Measurements from ENCODE around the gene FAM3C. TPM values are rescaled to one million over a fixed set of nuclear protein-coding genes. Genes with fewer than 3 reads are reported as not detected.
"Not testable (repeated sequence)": the region's sequence is repeated elsewhere in the genome, so short reads cannot be mapped to it uniquely, and the experiment has no call there.

The FAM3C gene, protein sequence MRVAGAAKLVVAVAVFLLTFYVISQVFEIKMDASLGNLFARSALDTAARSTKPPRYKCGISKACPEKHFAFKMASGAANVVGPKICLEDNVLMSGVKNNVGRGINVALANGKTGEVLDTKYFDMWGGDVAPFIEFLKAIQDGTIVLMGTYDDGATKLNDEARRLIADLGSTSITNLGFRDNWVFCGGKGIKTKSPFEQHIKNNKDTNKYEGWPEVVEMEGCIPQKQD
- total RNA-seq (2014; rRNA removed) (37.7 and 37.9 TPM in 2 replicates), Bru-seq, nascent RNA (percentile 95 among the genes with signal in this experiment), BruChase-seq, experiment 1, labeled RNA remaining after a 6-hour chase (percentile 86 among the genes with signal in this experiment), BruChase-seq, experiment 2, labeled RNA remaining after a 2-hour chase (percentile 93 among the genes with signal in this experiment)
- long read RNA-seq, transcript FAM3C-201 (10 exons, 2,508 nt) = major isoform, 326 of 365 reads
- long read RNA-seq, partial matches to known transcripts = 12 of 365 reads
- long read RNA-seq, other reads (novel, unspliced or antisense) = 24 of 365 reads

DNA sequence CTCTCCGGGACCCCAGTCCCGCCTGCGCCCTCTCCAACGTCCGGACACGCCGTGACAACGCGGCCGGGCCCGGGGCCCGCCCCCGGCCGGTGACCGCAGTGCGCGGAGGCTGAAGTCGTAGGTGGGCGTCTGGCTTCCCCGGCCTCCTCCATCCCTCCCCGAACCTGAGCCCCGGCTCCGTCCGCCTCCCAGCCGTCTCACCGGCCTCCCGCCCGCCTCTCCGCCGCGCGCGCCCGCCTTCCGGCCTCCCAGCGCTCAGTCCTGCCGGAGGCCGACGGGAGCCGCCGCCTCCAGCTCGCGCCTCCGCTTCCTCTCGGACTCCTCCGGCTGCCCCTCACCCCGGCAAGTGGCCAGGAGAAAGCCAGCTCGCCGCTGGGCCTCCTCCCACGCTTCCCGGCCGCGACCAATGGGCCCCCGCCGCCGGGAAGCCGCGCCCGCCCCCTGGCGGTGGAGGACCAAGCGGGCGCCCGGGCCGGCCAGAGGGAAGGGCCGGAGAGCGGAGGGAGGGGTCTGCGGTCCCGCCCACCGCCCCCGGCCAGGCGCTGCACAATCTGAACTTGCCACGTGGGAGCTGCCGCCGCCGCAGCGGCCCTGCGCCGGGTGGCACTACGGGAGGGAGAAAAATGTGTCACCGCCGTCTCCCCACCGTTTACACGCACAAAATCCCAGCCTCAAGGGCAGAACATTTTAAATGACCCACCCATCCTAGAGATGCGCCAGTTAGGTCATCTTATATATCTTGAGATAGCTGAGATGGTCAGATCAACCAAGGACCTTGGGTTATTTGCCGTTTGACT, at the start of gene FAM3C:
Gene FAM3C (minus strand): TSS at position 348 of the 797 bp plus-strand sequence. CDS start 13,339 bp downstream, outside the sequence.
- BruUV-seq (replicated peaks) = no TSS peak
- ChIA-PET CTCF (interaction anchor here (0.6 to 1.4 kb wide), 5 partner anchors 10 to 1407 kb away, joined by 3 to 5 read pairs (median 4); no protein-coding TSS in a partner anchor), POLR2A (ENCODE audit: unreplicated experiment) (interaction anchor here (0.6 to 1.0 kb wide), 9 partner anchors 13 to 1434 kb away, joined by 3 to 8 read pairs (median 3); no protein-coding TSS in a partner anchor)
- H3K36me3 ChIP-seq (ENCODE audit: low read depth, low read length) = peaks cover 7% of the 10 kb centered on the region; the same call in 1 of the 2 replicates
- H3K4me2 ChIP-seq (ENCODE audit: low read length) = peak within 1 kb of the TSS; percentile 94
- ATAC-seq (peak; percentile 93), DNase-seq (peak; percentile 93)
- peaks cover 47% of the 10 kb centered on the region for H3K79me2 ChIP-seq (ENCODE audit: low read length)
- no peaks in the 10 kb centered on the region for H3K9me3 ChIP-seq (ENCODE audit: low read length)
- H4K20me1 ChIP-seq (ENCODE audit: low read length) = 0 out of 2 replicates have a peak, but pooled peaks cover 12% of the 10 kb centered on the region
- H3K4me3 ChIP-seq (ENCODE audit: low read length) = peak within 1 kb of the TSS; percentile 80
- H3K27ac ChIP-seq (ENCODE audit: low read length) = peak within 1 kb of the TSS; percentile 60
- no peaks in the 10 kb centered on the region for H3F3A ChIP-seq (ENCODE audit: low read length, unreplicated experiment)
- H3K9me2 ChIP-seq (replicated peaks; ENCODE audit: low read length) = no peaks in the 10 kb centered on the region
- H2AFZ ChIP-seq (ENCODE audit: low read length) = peak within 1 kb of the TSS; percentile 96
- no peaks in the 10 kb centered on the region for H3K27me3 ChIP-seq (ENCODE audit: low read length)
- intact Hi-C loops (cut with micrococcal nuclease) = loop anchor here (1.0 to 5.0 kb wide), 3 partner anchors 86 to 151 kb away; no protein-coding TSS in a partner anchor
- no peak for TF ChIP-seq EZH2 (IDR thresholded peaks at IDR 0.05; ENCODE audit: low read length, unreplicated experiment)
- TF ChIP-seq CTCF (conservative IDR thresholded peaks at IDR 0.05; ENCODE audit: low read depth, low read length) = peak; percentile 71
- TF ChIP-seq EZH2phosphoT487 (IDR thresholded peaks at IDR 0.05; ENCODE audit: borderline replicate concordance, low read length) = no peak
- peaks cover 14% of the 10 kb centered on the region for H3K4me1 ChIP-seq (ENCODE audit: insufficient read depth, low read length)
- peak within 1 kb of the TSS; percentile 90 for H3K9ac ChIP-seq (ENCODE audit: low read length)

DNA sequence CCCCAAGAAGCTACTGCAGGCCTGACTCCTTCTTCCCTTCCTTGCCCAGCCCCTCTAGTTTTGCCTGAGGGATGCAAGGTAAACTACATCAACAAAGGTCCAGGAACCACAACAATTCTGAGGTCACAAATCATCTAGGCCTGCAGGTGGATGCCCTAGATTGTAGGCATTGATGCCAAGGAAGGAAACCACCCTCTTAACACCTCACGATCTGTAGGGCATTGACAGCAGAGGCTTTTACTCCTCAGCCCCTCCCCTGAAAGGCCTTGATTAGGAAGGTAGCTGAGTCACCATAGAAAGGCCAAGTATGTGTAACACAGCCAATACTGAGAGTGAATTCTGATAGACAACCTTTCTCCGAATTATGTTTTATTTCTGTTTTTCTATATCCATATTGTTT, 46.7 kb upstream of the FAM3C start:
- H3K27ac ChIP-seq (ENCODE audit: low read length) = no peak overlapping the region
- H3K9me2 ChIP-seq (replicated peaks; ENCODE audit: low read length) = no peaks in the 10 kb centered on the region
- no peak overlapping the region for H3K9ac ChIP-seq (ENCODE audit: low read length)
- H3K27me3 ChIP-seq (ENCODE audit: low read length) = no peaks in the 10 kb centered on the region
- BruUV-seq (replicated peaks) = no TSS peak
- H3K36me3 ChIP-seq (ENCODE audit: low read depth, low read length) = no peaks in the 10 kb centered on the region
- no peak overlapping the region for H3K4me2 ChIP-seq (ENCODE audit: low read length)
- no peaks in the 10 kb centered on the region for H3K79me2 ChIP-seq (ENCODE audit: low read length)
- peaks cover 9% of the 10 kb centered on the region for H3K4me1 ChIP-seq (ENCODE audit: insufficient read depth, low read length)
- ChIA-PET CTCF (no interaction called here), POLR2A (ENCODE audit: unreplicated experiment) (no interaction called here)
- DNase-seq = peak; percentile 36
- H3F3A ChIP-seq (ENCODE audit: low read length, unreplicated experiment) = no peaks in the 10 kb centered on the region
- TF ChIP-seq EZH2phosphoT487 (IDR thresholded peaks at IDR 0.05; ENCODE audit: borderline replicate concordance, low read length) = no peak
- ATAC-seq = no peak
- intact Hi-C loops (cut with micrococcal nuclease) = no loop called here
- no peak overlapping the region for H3K4me3 ChIP-seq (ENCODE audit: low read length)
- H2AFZ ChIP-seq (ENCODE audit: low read length) = no peak overlapping the region
- no peaks in the 10 kb centered on the region for H3K9me3 ChIP-seq (ENCODE audit: low read length)
- no peaks in the 10 kb centered on the region for H4K20me1 ChIP-seq (ENCODE audit: low read length)

- no peaks in the 10 kb centered on the region for H3K36me3 ChIP-seq (ENCODE audit: low read depth, low read length)
- intact Hi-C loops (cut with micrococcal nuclease) = no loop called here
- no peak overlapping the region for H3K27ac ChIP-seq (ENCODE audit: low read length)
- ChIA-PET POLR2A (ENCODE audit: unreplicated experiment) (no interaction called here), CTCF (no interaction called here)
- H4K20me1 ChIP-seq (ENCODE audit: low read length) = no peaks in the 10 kb centered on the region
- H3K4me1 ChIP-seq (ENCODE audit: insufficient read depth, low read length) = peaks cover 9% of the 10 kb centered on the region
- H3K27me3 ChIP-seq (ENCODE audit: low read length) = no peaks in the 10 kb centered on the region
- no peak overlapping the region for H3K4me2 ChIP-seq (ENCODE audit: low read length)
- no peaks in the 10 kb centered on the region for H3K79me2 ChIP-seq (ENCODE audit: low read length)
- ATAC-seq = no peak
- no peaks in the 10 kb centered on the region for H3F3A ChIP-seq (ENCODE audit: low read length, unreplicated experiment)
- no peak for DNase-seq
- no peaks in the 10 kb centered on the region for H3K9me2 ChIP-seq (replicated peaks; ENCODE audit: low read length)
- H2AFZ ChIP-seq (ENCODE audit: low read length) = no peak overlapping the region
- no TSS peak for BruUV-seq (replicated peaks)
- no peak overlapping the region for H3K4me3 ChIP-seq (ENCODE audit: low read length)
- no peak overlapping the region for H3K9ac ChIP-seq (ENCODE audit: low read length)
- H3K9me3 ChIP-seq (ENCODE audit: low read length) = no peaks in the 10 kb centered on the region
- TF ChIP-seq EZH2 (IDR thresholded peaks at IDR 0.05; ENCODE audit: low read length, unreplicated experiment) (no peak), EZH2phosphoT487 (IDR thresholded peaks at IDR 0.05; ENCODE audit: borderline replicate concordance, low read length) (no peak), CTCF (conservative IDR thresholded peaks at IDR 0.05; ENCODE audit: low read depth, low read length) (no peak)
Observed at GRCh38 chr7:121440857-121441503, 44.9 kb upstream of the FAM3C start.

GRCh38 chr7:121438043-121438955, 42.2 kb upstream of the FAM3C start:
- H3K27me3 ChIP-seq (ENCODE audit: low read length); H3K4me1 ChIP-seq (ENCODE audit: insufficient read depth, low read length); H3K9me3 ChIP-seq (ENCODE audit: low read length); H3K9ac ChIP-seq (ENCODE audit: low read length); CTCF ChIA-PET; H3K9me2 ChIP-seq (replicated peaks; ENCODE audit: low read length); H3K79me2 ChIP-seq (ENCODE audit: low read length); H3K4me3 ChIP-seq (ENCODE audit: low read length); BruUV-seq (replicated peaks); intact Hi-C loops (cut with micrococcal nuclease); H3K27ac ChIP-seq (ENCODE audit: low read length); H4K20me1 ChIP-seq (ENCODE audit: low read length); H3F3A ChIP-seq (ENCODE audit: low read length, unreplicated experiment); POLR2A ChIA-PET (ENCODE audit: unreplicated experiment); H3K36me3 ChIP-seq (ENCODE audit: low read depth, low read length): not testable (repeated sequence)
- H2AFZ ChIP-seq (ENCODE audit: low read length) = peak overlapping the region; percentile 27
- peak overlapping the region; percentile 59 for H3K4me2 ChIP-seq (ENCODE audit: low read length)
- ATAC-seq (peak; percentile 56; the same call in 1 of the 2 replicates), DNase-seq (peak; percentile 22)
